NCI-H2081 treated with DMSO at 0.1 percent for 48 hours (cell line): Measurements from ENCODE around the gene APOL4.
"Not testable (repeated sequence)": the region's sequence is repeated elsewhere in the genome, so short reads cannot be mapped to it uniquely, and the experiment has no call there.

ENCODE experiments used
- DNase-seq: peaks from one replicate; lab custom pipeline; 2025; lab: John Stamatoyannopoulos, UW

APOL4 gene

GRCh38 chr22:36206255-36206654 is 4.6 kb upstream of the APOL4 start:
- no peak for DNase-seq

DNA sequence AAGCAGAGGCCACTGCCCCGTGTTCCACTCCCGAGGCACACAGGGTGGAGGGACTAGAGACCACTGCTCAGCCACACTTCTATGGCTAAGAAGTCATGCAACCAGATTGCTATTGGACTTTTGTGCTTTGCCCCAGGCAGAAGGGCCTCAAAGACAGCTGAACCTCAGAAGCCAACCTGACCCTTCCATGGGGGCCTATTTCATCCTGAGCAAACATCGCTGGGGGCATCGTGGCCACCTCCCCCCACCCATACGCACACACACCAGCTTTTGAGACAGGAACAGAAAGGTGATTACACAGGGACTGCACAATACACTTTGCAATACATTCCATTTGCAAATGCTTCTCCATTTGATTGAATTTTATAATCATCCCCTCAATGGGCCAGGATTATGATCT is 4.0 kb upstream of the APOL4 start:
- not testable (repeated sequence) for DNase-seq

DNA sequence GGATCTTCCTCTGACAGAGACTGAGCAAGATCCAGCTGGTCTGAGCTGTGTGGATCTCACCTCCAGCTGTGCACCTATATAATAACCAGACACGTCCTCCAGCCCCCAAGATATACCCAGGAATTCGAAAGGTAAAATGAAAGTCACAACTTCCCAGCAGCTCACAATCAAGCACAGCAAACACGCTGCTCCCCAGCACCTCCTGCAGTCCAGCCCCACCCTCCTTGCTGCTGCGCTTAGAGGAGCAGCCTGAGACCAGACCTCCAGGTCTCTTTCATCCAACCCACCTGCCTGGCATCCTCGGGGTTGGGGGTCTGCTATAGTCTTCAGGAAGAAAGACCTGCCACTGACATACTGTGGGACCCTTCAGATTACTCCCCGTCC is 3.0 kb upstream of the APOL4 start:
- DNase-seq = no peak

- DNase-seq = no peak
Measured at GRCh38 chr22:36204001-36204631, 2.5 kb upstream of the APOL4 start.

- DNase-seq = not testable (repeated sequence)
Measured at GRCh38 chr22:36203441-36203840, 1.8 kb upstream of the APOL4 start.

GRCh38 chr22:36202906-36203305 is 1.3 kb upstream of the APOL4 start:
- not testable (repeated sequence) for DNase-seq

DNA sequence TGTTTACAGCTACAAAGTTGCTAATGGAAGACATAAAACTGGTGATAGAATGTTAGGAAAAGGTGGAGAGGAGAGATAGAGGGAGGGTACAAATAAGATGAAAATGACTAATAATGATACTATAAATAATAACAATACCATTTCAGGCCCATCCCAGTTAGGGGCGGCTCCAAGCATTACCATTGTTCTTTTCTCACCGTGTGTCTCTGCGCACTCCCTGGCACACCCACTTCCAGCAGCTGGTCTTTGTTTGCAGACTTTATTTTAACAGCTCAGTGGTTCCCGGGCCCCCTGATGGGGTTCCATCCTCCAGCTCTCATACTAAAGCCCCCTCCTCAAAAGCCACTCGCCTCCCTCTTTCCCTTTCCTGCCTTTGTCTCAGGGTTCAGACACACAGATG is 584 bp downstream of the APOL4 start:
- DNase-seq = not testable (repeated sequence)

GRCh38 chr22:36199001-36199551 is 2.5 kb downstream of the APOL4 start:
- DNase-seq = no peak

GRCh38 chr22:36198536-36198935 is 3.1 kb downstream of the APOL4 start:
- no peak for DNase-seq

- no peak for DNase-seq
Measured at GRCh38 chr22:36197514-36198146, 4.0 kb downstream of the APOL4 start.

DNA sequence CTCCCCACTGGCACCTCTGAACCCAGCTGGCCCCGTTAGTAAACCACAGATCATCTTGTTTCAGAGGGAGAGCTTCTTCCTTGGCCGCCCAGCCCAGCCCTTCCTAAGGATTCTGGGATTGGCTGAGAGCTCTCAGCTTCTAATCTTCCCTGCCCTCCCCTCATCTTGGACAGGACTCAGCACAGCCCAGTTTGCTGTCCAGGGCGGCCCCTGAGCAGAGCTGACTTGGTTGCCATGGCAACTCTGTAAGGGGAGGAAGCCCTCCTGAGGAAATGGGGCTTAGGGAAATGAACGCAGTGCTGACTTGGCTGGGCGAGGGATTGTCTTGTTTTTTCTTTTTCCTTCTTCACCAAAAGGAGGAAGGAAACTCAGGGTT is 4.6 kb downstream of the APOL4 start:
- DNase-seq = no peak

- no peak for DNase-seq
Measured at GRCh38 chr22:36196254-36197064, 5.2 kb downstream of the APOL4 start.

DNA sequence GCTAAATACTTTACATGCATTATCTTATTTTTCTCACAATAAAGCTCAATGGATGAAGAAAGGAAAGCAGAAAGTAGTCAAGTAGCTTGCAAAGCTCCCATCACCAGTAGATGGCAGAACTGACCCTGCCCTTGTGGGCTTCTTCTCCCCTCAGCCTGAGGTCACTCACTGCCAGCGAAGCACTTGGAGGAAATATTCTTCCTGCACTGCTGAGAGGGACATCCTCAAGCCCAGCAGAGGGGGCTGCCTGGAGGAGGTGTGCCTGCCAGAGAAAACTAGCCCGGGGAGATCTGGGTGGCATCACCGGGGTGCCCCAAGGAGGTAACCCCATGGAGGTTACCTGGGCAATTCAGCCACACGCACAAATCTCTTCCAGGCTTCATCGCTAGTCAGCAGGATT is 6.6 kb downstream of the APOL4 start:
- DNase-seq = no peak

DNA sequence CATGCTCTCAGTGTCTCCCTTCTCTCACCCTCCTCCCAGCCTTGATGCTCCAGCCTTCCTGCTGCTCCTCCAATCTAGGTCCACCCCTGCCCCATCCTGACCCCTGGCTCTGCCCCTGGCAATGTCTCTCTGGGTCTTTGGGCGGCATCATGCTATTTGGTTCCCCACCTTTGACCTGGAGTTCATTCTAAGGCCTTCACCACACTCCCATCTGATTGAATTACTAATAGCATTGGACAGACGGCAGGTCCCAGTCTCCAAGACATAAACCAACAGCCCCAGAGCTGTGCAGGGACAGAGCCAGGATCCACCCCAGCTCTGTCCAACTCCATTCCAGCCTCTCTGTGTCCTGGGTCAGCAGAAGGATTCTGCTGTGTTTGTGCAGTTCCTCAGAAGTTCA is 7.2 kb downstream of the APOL4 start:
- DNase-seq = no peak

- DNase-seq = no peak
Measured at GRCh38 chr22:36193577-36193976, 8.0 kb downstream of the APOL4 start.

DNA sequence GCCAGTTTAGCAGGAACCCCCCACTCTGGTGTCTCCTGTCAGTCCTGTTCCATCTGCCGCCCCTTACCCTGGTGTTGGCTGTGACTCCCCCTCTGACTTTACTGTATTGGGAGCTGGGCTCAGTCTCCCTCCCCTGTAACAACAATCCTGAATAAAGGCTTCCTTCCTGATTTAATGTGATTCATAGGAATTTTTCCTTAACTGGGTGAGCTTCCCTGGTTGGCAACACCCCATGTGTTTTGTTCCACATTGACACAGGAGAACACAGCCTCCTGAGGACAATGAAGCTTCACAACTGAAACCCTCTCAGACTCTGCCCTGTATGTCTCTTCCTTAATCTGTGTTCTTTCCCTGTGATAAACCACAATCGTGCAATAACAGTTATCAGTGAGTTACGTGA is 8.4 kb downstream of the APOL4 start:
- no peak for DNase-seq

DNA sequence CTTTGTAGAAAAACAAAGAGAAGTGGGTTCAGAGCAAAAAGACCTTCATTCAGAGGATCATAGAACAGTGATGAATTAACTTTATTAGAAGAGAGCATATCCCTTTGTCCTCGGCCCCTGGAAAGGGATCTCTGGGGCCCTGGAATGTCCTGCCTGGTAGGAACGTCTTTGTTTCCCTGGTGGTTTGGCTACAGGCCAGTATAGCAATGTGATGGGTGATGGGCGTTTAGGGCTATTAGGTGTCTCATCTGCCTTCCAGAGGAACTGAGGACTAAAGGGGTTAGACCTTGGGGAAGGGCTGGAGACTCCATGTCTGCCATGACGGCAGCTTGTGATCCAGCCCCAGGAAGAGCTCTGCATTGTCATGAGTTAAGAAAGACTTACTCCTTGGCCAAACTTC is 9.1 kb downstream of the APOL4 start:
- DNase-seq = no peak

GRCh38 chr22:36191106-36191836 is 10.3 kb downstream of the APOL4 start:
- no peak for DNase-seq

GRCh38 chr22:36187862-36188261 is 13.7 kb downstream of the APOL4 start:
- not testable (repeated sequence) for DNase-seq

GRCh38 chr22:36185828-36186624 is 15.6 kb downstream of the APOL4 start:
- DNase-seq = no peak

DNA sequence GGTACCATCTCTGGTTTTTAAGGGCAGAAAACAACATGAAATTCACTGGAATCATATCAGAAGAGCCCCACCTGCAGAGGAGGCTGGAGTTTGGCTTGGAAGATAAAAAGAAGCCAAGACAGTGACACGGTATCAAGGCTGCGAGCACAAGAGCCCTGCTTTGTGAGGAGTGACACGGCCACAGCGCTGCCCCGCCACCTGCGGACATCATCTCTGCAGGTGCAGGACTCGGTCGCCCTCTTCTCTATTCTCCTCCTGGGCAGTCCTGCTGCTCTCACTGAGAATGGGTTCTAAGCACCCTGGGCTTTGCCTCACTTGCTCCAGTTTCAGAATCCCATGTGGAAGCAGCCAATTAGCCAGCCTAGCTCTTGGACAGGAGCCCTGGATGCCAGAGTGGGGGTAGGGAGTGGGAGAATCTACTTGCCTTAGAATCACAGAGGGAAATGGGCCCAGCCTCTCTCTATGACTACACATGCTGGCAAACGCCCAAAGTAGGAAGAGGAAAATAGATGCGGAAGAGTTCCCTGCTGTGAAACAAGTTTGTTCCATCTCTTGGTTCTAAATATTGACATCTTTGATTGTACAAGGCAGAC is 17.1 kb downstream of the APOL4 start:
- no peak for DNase-seq
